Measurements from ENCODE around the gene GTPBP1. TPM values are rescaled to one million over a fixed set of nuclear protein-coding genes. Genes with fewer than 3 reads are reported as not detected.

GTPBP1 gene
- total and polyA plus RNA-seq, 2 of the 4 experiments (the other 2 are of a cell fraction), result 12.4 to 29.5 TPM

DNA sequence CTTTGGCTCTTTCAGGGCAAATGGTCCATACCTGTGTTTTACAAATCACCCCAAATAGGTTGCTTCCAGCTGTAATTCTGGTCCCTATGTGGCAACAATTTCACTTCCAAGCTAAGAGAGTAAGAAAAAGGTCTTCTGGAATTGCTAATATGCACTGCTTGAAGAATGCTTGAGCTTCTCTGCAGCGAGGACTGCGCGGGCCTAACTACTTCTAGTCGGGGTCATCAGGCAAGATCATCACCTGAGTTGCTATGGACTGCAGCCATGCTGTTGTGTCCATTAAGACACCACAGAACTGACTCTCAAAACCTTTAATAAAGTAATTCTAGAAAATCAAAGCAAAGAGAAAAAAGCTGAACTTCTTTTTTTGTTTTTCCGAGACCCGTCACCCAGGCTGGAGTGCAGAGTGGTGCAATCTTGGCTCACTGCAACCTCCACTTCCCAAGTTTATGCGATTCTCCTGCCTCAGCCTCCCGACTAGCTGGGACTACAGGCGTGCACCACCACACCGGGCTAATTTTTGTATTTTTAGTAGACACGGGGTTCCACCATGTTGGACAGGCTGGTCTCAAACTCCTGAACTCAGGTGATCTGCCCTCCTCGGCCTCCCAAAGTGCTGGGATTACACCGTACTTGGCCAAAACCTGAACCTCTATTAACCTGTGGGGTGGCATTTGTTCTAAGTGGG lies 7.2 kb upstream of the GTPBP1 start:
- intact Hi-C loops (cut with micrococcal nuclease) (no loop called here), in situ Hi-C loops (cut with MboI; ENCODE audit: low sequenced_read_pairs) (no loop called here), dilution Hi-C loops (cut with HindIII; ENCODE audit: low sequenced_read_pairs, unreplicated experiment) (no loop called here)
- CTCF ChIA-PET, result no interaction called here
- whole genome bisulfite sequencing, 2 experiments (ENCODE audit: extremely low coverage in 2 of 2, insufficient read length in 1 of 2), result 80% methylated on average over 2 of the region's 13 CpGs; no CpG with 5 or more reads in 1 of the 2 experiments
- Histone ChIP-seq H3K18ac (ENCODE audit: low read depth, low read length) (no peak overlapping the region), H3K36me3 (ENCODE audit: control insufficient read depth, insufficient read depth, low read length) (peaks cover 6% of the 10 kb centered on the region; the same call in 1 of the 2 replicates), H3K9me3 (ENCODE audit: control insufficient read depth, insufficient read depth, low read length) (no peaks in the 10 kb centered on the region), H3K56ac (ENCODE audit: extremely low read depth, insufficient read depth, low read length) (no peak overlapping the region), H3K4me3 (ENCODE audit: insufficient read depth, low read depth, low read length) (peak overlapping the region; percentile 96; the same call in 1 of the 2 replicates), H2AK5ac (ENCODE audit: low read depth, low read length) (no peak overlapping the region), H3K79me1 (ENCODE audit: low read depth in 1 of 2, low read length in 2 of 2) (peaks cover 25 to 59% of the 10 kb centered on the region in 2 experiments), H4K5ac (ENCODE audit: low read depth, low read length) (no peak overlapping the region), H3K14ac (replicated peaks; ENCODE audit: low read depth, low read length) (no peak overlapping the region), H2AK9ac (replicated peaks; ENCODE audit: low read depth, low read length, poor library complexity) (no peak overlapping the region), H2BK20ac (ENCODE audit: low read depth, low read length) (no peak overlapping the region), H4K20me1 (ENCODE audit: insufficient read depth, low read length) (peaks cover 17% of the 10 kb centered on the region; the same call in 1 of the 2 replicates), H3K9ac (ENCODE audit: low read depth, low read length) (no peak overlapping the region), H3K9me1 (ENCODE audit: insufficient read depth, low read length) (peaks cover 17% of the 10 kb centered on the region), H4K8ac (ENCODE audit: low read depth in 2 of 2, low read length in 2 of 2) (no peak overlapping the region), H3K4ac (ENCODE audit: low read depth, low read length) (no peak overlapping the region), H2AFZ (replicated peaks; ENCODE audit: low read length, poor library complexity) (no peak overlapping the region), H2BK120ac (ENCODE audit: low read depth, low read length) (no peak overlapping the region), H3K4me1 (ENCODE audit: control insufficient read depth, insufficient read depth, low read length) (peaks cover 11% of the 10 kb centered on the region), H3K27me3 (ENCODE audit: control insufficient read depth, insufficient read depth, low read length) (no peaks in the 10 kb centered on the region), H3K23ac (ENCODE audit: low read depth, low read length) (peak overlapping the region; percentile 73; the same call in 1 of the 2 replicates), H4K91ac (ENCODE audit: insufficient read depth, low read depth, low read length) (no peak overlapping the region), H2BK5ac (ENCODE audit: low read depth, low read length, poor library complexity, severe bottlenecking) (no peak overlapping the region), H2BK15ac (ENCODE audit: low read depth, low read length) (no peak overlapping the region), H3K27ac (ENCODE audit: insufficient read depth, low read length) (no peak overlapping the region), H3K4me2 (ENCODE audit: low read depth, low read length) (peak overlapping the region; percentile 100)
- ATAC-seq (ENCODE audit: low read depth), result no peak
- no peak for TF ChIP-seq MXI1 (IDR thresholded peaks at IDR 0.05; ENCODE audit: borderline replicate concordance, low read depth, low read length)
- no peak for TF ChIP-seq MAZ (IDR thresholded peaks at IDR 0.05; ENCODE audit: borderline replicate concordance, low read depth, low read length)
- TF ChIP-seq POLR2A (IDR thresholded peaks at IDR 0.05; ENCODE audit: low read depth, low read length), result no peak
- no peak for TF ChIP-seq RCOR1 (IDR thresholded peaks at IDR 0.05; ENCODE audit: insufficient replicate concordance, low read length)
- no peak for TF ChIP-seq FOS (IDR thresholded peaks at IDR 0.05; ENCODE audit: low read depth, low read length)
- no peak for TF ChIP-seq MAFK (IDR thresholded peaks at IDR 0.05; ENCODE audit: low read depth, low read length)
- TF ChIP-seq RAD21 (IDR thresholded peaks at IDR 0.05; ENCODE audit: low read length), result no peak
- TF ChIP-seq, protein P1, sequence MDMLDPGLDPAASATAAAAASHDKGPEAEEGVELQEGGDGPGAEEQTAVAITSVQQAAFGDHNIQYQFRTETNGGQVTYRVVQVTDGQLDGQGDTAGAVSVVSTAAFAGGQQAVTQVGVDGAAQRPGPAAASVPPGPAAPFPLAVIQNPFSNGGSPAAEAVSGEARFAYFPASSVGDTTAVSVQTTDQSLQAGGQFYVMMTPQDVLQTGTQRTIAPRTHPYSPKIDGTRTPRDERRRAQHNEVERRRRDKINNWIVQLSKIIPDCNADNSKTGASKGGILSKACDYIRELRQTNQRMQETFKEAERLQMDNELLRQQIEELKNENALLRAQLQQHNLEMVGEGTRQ (IDR thresholded peaks at IDR 0.05; ENCODE audit: low read depth, low read length), result no peak
- no peak for TF ChIP-seq CEBPB (IDR thresholded peaks at IDR 0.05; ENCODE audit: low read depth, low read length)
- no peak for TF ChIP-seq CHD1 (IDR thresholded peaks at IDR 0.05; ENCODE audit: low read depth, low read length)
- TF ChIP-seq, protein P2, sequence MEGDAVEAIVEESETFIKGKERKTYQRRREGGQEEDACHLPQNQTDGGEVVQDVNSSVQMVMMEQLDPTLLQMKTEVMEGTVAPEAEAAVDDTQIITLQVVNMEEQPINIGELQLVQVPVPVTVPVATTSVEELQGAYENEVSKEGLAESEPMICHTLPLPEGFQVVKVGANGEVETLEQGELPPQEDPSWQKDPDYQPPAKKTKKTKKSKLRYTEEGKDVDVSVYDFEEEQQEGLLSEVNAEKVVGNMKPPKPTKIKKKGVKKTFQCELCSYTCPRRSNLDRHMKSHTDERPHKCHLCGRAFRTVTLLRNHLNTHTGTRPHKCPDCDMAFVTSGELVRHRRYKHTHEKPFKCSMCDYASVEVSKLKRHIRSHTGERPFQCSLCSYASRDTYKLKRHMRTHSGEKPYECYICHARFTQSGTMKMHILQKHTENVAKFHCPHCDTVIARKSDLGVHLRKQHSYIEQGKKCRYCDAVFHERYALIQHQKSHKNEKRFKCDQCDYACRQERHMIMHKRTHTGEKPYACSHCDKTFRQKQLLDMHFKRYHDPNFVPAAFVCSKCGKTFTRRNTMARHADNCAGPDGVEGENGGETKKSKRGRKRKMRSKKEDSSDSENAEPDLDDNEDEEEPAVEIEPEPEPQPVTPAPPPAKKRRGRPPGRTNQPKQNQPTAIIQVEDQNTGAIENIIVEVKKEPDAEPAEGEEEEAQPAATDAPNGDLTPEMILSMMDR (conservative IDR thresholded peaks at IDR 0.05; ENCODE audit: low read depth, low read length), result no peak
- TF ChIP-seq, protein P3, sequence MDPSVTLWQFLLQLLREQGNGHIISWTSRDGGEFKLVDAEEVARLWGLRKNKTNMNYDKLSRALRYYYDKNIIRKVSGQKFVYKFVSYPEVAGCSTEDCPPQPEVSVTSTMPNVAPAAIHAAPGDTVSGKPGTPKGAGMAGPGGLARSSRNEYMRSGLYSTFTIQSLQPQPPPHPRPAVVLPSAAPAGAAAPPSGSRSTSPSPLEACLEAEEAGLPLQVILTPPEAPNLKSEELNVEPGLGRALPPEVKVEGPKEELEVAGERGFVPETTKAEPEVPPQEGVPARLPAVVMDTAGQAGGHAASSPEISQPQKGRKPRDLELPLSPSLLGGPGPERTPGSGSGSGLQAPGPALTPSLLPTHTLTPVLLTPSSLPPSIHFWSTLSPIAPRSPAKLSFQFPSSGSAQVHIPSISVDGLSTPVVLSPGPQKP (IDR thresholded peaks at IDR 0.05; ENCODE audit: borderline replicate concordance, low read depth, low read length), result no peak
- TF ChIP-seq SMC3 (IDR thresholded peaks at IDR 0.05; ENCODE audit: low read depth, low read length), result no peak
- POLR2A ChIA-PET (ENCODE audit: unreplicated experiment), result no interaction called here
- no peak for DNase-seq
- no TSS peak for BruUV-seq (replicated peaks)

Measured in IMR-90 (cell line).